HEK293 (cell line): ENCODE results near the gene CACNG6.

Experiments used
- CTCF ChIA-PET: fragments of 350-600 bp; formaldehyde crosslinking; extraction: SDS; loops from one replicate; lab custom pipeline; 2021; ENCODE audit warnings: antibody characterized with exemption; lab: Yijun Ruan, JAX
- POLR2A ChIA-PET: fragments of 300-600 bp; formaldehyde crosslinking; extraction: SDS; loops from one replicate; lab custom pipeline; 2020; ENCODE audit warnings: antibody characterized with exemption, inconsistent platforms; lab: Yijun Ruan, JAX
- H3K27ac ChIP-seq: fragments of 200-500 bp; sonication (Bioruptor generic); 2 replicates; pipeline ENCODE4 v1.5.1; 2014; ENCODE audit warnings: low read depth, low read length, control low read depth, inconsistent platforms; ENCODE audit errors: extremely low read depth
- H3K36me3 ChIP-seq, 2 experiments: fragments of 200-500 bp in 1 of 2; sonication (Bioruptor generic) in 1 of 2; 1 replicate in 1 of 2; 2 replicates in 1 of 2; pipeline ENCODE4 v1.5.1; 2014 to 2017; ENCODE audit warnings: inconsistent platforms in 2 of 2, low read length in 2 of 2; ENCODE audit not compliant: control insufficient read depth in 2 of 2, insufficient read depth in 1 of 2
- H3K4me1 ChIP-seq: fragments of 200-500 bp; sonication (Bioruptor generic); 2 replicates; pipeline ENCODE4 v1.5.1; 2014; ENCODE audit warnings: mild to moderate bottlenecking, low read length, inconsistent platforms; ENCODE audit not compliant: control insufficient read depth, insufficient read depth
- H3K4me3 ChIP-seq: 2 replicates; pipeline ENCODE4 v1.5.1; 2011; ENCODE audit warnings: low read depth, mild to moderate bottlenecking, control low read depth, low read length, moderate library complexity
- H3K9me3 ChIP-seq: fragments of 200-500 bp; sonication (Bioruptor generic); 2 replicates; pipeline ENCODE4 v1.5.1; 2014; ENCODE audit warnings: low read depth, low read length, inconsistent platforms; ENCODE audit not compliant: control insufficient read depth, insufficient read depth
- BCL11B ChIP-seq: fragments of 450-650 bp; formaldehyde crosslinking; IDR thresholded peaks from 2 replicates; pipeline ENCODE4 v1.5.1; 2016; ENCODE audit warnings: low read depth, missing biosample characterization, missing genetic modification characterization
- CTCF ChIP-seq: fragments of 450-650 bp; formaldehyde crosslinking; IDR thresholded peaks from 2 replicates; pipeline ENCODE4 v1.5.1; 2016; ENCODE audit warnings: missing biosample characterization, missing genetic modification characterization
- GLIS2 ChIP-seq: fragments of 450-650 bp; formaldehyde crosslinking; IDR thresholded peaks from 2 replicates; pipeline ENCODE4 v1.5.1; 2016; ENCODE audit warnings: missing biosample characterization, missing genetic modification characterization
- HOXC10 ChIP-seq: sonication (generic); formaldehyde crosslinking; IDR thresholded peaks from 2 replicates; pipeline ENCODE4 v1.8.1; 2023; ENCODE audit warnings: mild to moderate bottlenecking, missing genetic modification reagents
- IKZF3 ChIP-seq: fragments of 450-650 bp; IDR thresholded peaks from 2 replicates; pipeline ENCODE4 v1.5.0; 2018; ENCODE audit warnings: missing biosample characterization, mild to moderate bottlenecking, missing genetic modification characterization, moderate library complexity
- KLF9 ChIP-seq: fragments of 450-650 bp; formaldehyde crosslinking; IDR thresholded peaks from 2 replicates; pipeline ENCODE4 v1.5.1; 2016; ENCODE audit warnings: missing biosample characterization, missing genetic modification characterization, low read depth
- MEIS1 ChIP-seq: sonication (generic); formaldehyde crosslinking; IDR thresholded peaks from 2 replicates; pipeline ENCODE4 v1.8.1; 2022; ENCODE audit warnings: missing genetic modification reagents, mild to moderate bottlenecking, borderline replicate concordance
- ZBTB17 ChIP-seq: fragments of 450-650 bp; formaldehyde crosslinking; IDR thresholded peaks from 2 replicates; pipeline ENCODE4 v1.5.1; 2016; ENCODE audit warnings: missing biosample characterization, missing genetic modification characterization
- ZBTB44 ChIP-seq: fragments of 450-650 bp; IDR thresholded peaks from 2 replicates; pipeline ENCODE4 v1.5.1; 2018; ENCODE audit warnings: missing biosample characterization, mild to moderate bottlenecking, missing genetic modification characterization
- ZBTB7A ChIP-seq: fragments of 450-650 bp; formaldehyde crosslinking; IDR thresholded peaks from 2 replicates; pipeline ENCODE4 v1.5.1; 2016; ENCODE audit warnings: low read depth, missing biosample characterization, missing genetic modification characterization
- ZFP37 ChIP-seq: fragments of 450-650 bp; formaldehyde crosslinking; IDR thresholded peaks from 2 replicates; pipeline ENCODE4 v1.5.1; 2016; ENCODE audit warnings: missing biosample characterization, missing genetic modification characterization
- ZNF121 ChIP-seq: fragments of 450-650 bp; formaldehyde crosslinking; IDR thresholded peaks from 2 replicates; pipeline ENCODE4 v1.5.1; 2016; ENCODE audit warnings: missing biosample characterization, missing genetic modification characterization
- ZNF157 ChIP-seq: fragments of 450-650 bp; formaldehyde crosslinking; IDR thresholded peaks from 2 replicates; pipeline ENCODE4 v1.5.1; 2016; ENCODE audit warnings: missing biosample characterization, missing genetic modification characterization
- ZNF202 ChIP-seq: fragments of 450-650 bp; formaldehyde crosslinking; IDR thresholded peaks from 2 replicates; pipeline ENCODE4 v1.5.1; 2016; ENCODE audit warnings: missing biosample characterization, missing genetic modification characterization, borderline replicate concordance
- ZNF214 ChIP-seq: fragments of 450-650 bp; formaldehyde crosslinking; IDR thresholded peaks from 2 replicates; pipeline ENCODE4 v1.5.1; 2017; ENCODE audit warnings: missing biosample characterization, mild to moderate bottlenecking, missing genetic modification characterization, borderline replicate concordance
- ZNF266 ChIP-seq: fragments of 450-650 bp; formaldehyde crosslinking; IDR thresholded peaks from 2 replicates; pipeline ENCODE4 v1.5.1; 2016; ENCODE audit warnings: missing biosample characterization, missing genetic modification characterization, low read depth
- ZNF335 ChIP-seq: fragments of 450-650 bp; formaldehyde crosslinking; conservative IDR thresholded peaks from 2 replicates; pipeline ENCODE4 v1.5.1; 2016; ENCODE audit warnings: missing biosample characterization, missing genetic modification characterization
- ZNF341 ChIP-seq: fragments of 450-650 bp; formaldehyde crosslinking; IDR thresholded peaks from 2 replicates; pipeline ENCODE4; 2016; ENCODE audit warnings: low read depth, missing biosample characterization, missing genetic modification characterization
- ZNF366 ChIP-seq: fragments of 450-650 bp; formaldehyde crosslinking; conservative IDR thresholded peaks from 2 replicates; pipeline ENCODE4 v1.5.1; 2016; ENCODE audit warnings: missing biosample characterization, missing genetic modification characterization
- ZNF416 ChIP-seq: fragments of 450-650 bp; formaldehyde crosslinking; IDR thresholded peaks from 2 replicates; pipeline ENCODE4 v1.5.1; 2016; ENCODE audit warnings: missing biosample characterization, missing genetic modification characterization
- ZNF621 ChIP-seq: fragments of 450-650 bp; formaldehyde crosslinking; IDR thresholded peaks from 2 replicates; pipeline ENCODE4 v1.5.1; 2017; ENCODE audit warnings: missing biosample characterization, missing genetic modification characterization
- ZNF623 ChIP-seq: fragments of 450-650 bp; formaldehyde crosslinking; IDR thresholded peaks from 2 replicates; pipeline ENCODE4 v1.5.1; 2016; ENCODE audit warnings: missing biosample characterization, missing genetic modification characterization
- ZXDB ChIP-seq: fragments of 450-650 bp; formaldehyde crosslinking; IDR thresholded peaks from 2 replicates; pipeline ENCODE4 v1.5.1; 2016; ENCODE audit warnings: missing biosample characterization, missing genetic modification characterization
- TF ChIP-seq, protein P1 (sequence below): fragments of 450-650 bp; formaldehyde crosslinking; IDR thresholded peaks from 2 replicates; pipeline ENCODE4 v1.5.1; 2016; ENCODE audit warnings: missing biosample characterization, missing genetic modification characterization
- TF ChIP-seq, protein P2 (sequence below): fragments of 450-650 bp; formaldehyde crosslinking; IDR thresholded peaks from 2 replicates; pipeline ENCODE4 v1.5.1; 2016; ENCODE audit warnings: missing biosample characterization, missing genetic modification characterization

The CACNG6 gene

DNA sequence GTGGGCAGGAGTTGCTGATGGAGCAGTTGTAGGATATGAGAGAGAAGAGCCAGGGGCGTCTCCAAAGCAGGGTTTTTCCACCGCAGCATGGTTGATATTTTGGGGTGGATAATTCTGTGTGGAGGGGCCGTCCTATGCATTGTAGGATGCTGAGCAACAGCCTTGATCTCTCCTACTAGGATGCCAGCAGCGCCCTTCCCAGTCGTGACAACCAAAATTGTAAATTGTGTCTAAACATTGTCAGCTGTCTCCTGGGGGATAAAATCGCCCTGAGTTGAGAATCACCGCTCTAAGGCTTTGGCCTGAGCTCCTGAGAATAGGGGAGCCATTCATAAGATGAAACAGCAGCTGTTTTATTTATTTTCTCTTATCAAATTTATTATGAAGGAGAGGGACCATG, 24.5 kb upstream of the CACNG6 start (continued):
- TF ChIP-seq ZNF416 (tag by site-specific recombination) (no peak), MEIS1 (CRISPR knock-in tag) (no peak), ZFP37 (no peak)
- TF ChIP-seq, all 188 proteins: peak for 0

DNA sequence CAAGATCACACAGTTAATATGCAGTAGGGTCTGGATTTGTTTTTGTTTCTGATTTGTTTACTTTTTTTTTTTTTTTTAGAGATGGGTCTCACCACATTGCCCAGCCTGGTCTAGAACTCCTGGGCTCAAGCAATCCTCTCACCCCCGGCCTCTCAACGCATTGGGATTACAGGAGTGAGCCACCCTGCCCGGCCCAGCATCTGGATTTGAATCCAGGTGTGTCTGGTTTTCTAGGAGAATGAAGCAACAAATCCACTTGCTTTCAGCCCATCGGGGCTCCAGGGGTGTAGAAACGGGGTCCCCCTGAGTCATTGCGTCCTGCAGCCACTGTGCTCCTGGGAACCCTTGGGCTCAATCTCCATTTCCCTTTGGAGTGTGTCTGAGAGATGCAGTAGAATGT, 22.1 kb upstream of the CACNG6 start:
- Histone ChIP-seq H3K4me3 (no peak overlapping the region), H3K9me3 (no peaks in the 10 kb centered on the region), H3K36me3 (peaks cover 0 to 19% of the 10 kb centered on the region in 2 experiments; a peak in 1 of 3 replicates), H3K27ac (no peak overlapping the region), H3K4me1 (no peaks in the 10 kb centered on the region)
- POLR2A ChIA-PET: interaction anchor here (1.0 kb wide), 1 partner anchor 9 kb away, joined by 3 read pairs; no protein-coding TSS in a partner anchor
- CTCF ChIA-PET: interaction anchor here (0.5 to 0.6 kb wide), 3 partner anchors 56 to 1198 kb away, joined by 3 to 8 read pairs (median 3); no protein-coding TSS in a partner anchor
- no peak for TF ChIP-seq ZNF157
- no peak for TF ChIP-seq ZBTB44 (tag by site-specific recombination)
- no peak for TF ChIP-seq ZBTB7A (tag by site-specific recombination)
- TF ChIP-seq BCL11B (tag by site-specific recombination): no peak
- TF ChIP-seq, protein P1, sequence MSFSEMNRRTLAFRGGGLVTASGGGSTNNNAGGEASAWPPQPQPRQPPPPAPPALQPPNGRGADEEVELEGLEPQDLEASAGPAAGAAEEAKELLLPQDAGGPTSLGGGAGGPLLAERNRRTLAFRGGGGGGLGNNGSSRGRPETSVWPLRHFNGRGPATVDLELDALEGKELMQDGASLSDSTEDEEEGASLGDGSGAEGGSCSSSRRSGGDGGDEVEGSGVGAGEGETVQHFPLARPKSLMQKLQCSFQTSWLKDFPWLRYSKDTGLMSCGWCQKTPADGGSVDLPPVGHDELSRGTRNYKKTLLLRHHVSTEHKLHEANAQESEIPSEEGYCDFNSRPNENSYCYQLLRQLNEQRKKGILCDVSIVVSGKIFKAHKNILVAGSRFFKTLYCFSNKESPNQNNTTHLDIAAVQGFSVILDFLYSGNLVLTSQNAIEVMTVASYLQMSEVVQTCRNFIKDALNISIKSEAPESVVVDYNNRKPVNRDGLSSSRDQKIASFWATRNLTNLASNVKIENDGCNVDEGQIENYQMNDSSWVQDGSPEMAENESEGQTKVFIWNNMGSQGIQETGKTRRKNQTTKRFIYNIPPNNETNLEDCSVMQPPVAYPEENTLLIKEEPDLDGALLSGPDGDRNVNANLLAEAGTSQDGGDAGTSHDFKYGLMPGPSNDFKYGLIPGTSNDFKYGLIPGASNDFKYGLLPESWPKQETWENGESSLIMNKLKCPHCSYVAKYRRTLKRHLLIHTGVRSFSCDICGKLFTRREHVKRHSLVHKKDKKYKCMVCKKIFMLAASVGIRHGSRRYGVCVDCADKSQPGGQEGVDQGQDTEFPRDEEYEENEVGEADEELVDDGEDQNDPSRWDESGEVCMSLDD (tag by site-specific recombination): no peak
- TF ChIP-seq KLF9 (tag by site-specific recombination): no peak

GRCh38 chr19:53971673-53972072, 19.8 kb upstream of the CACNG6 start:
- peaks cover 0 to 8% of the 10 kb centered on the region in 2 experiments; a peak in 1 of 3 replicates for H3K36me3 ChIP-seq

GRCh38 chr19:53977429-53977990, 13.9 kb upstream of the CACNG6 start:
- H3K9me3 ChIP-seq: no peaks in the 10 kb centered on the region
- H3K4me3 ChIP-seq: no peak overlapping the region; the same call in 1 of the 2 replicates
- H3K4me1 ChIP-seq: peaks cover 18% of the 10 kb centered on the region
- POLR2A ChIA-PET: no interaction called here
- CTCF ChIA-PET: no interaction called here
- H3K27ac ChIP-seq: no peak overlapping the region
- H3K36me3 ChIP-seq: peaks cover 0 to 4% of the 10 kb centered on the region in 2 experiments; a peak in 1 of 3 replicates
- TF ChIP-seq ZNF366 (tag by site-specific recombination) (0 out of 2 replicates have a peak, but pooled peaks have one; percentile 26), ZNF335 (tag by site-specific recombination) (peak; percentile 70), ZNF623 (tag by site-specific recombination) (no peak), CTCF (tag by site-specific recombination) (no peak), HOXC10 (CRISPR knock-in tag) (no peak), IKZF3 (peak; percentile 44; the same call in 1 of the 2 replicates), ZNF202 (tag by site-specific recombination) (no peak), ZNF341 (tag by site-specific recombination) (peak; percentile 58; the same call in 1 of the 2 replicates), ZXDB (tag by site-specific recombination) (peak; percentile 20; the same call in 1 of the 2 replicates), ZBTB17 (tag by site-specific recombination) (peak; percentile 84), ZBTB7A (tag by site-specific recombination) (no peak), ZNF621 (no peak)
- TF ChIP-seq, protein P2, sequence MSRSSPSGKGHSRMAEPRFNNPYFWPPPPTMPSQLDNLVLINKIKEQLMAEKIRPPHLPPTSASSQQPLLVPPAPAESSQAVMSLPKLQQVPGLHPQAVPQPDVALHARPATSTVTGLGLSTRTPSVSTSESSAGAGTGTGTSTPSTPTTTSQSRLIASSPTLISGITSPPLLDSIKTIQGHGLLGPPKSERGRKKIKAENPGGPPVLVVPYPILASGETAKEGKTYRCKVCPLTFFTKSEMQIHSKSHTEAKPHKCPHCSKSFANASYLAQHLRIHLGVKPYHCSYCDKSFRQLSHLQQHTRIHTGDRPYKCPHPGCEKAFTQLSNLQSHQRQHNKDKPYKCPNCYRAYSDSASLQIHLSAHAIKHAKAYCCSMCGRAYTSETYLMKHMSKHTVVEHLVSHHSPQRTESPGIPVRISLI: peak; percentile 91

More at GRCh38 chr19:53971673-53972072, 19.8 kb upstream of the CACNG6 start:
- H3K4me3 ChIP-seq: no peak overlapping the region
- ChIA-PET CTCF (interaction anchor here (0.6 kb wide), 3 partner anchors 47 to 295 kb away, joined by 3 to 4 read pairs (median 3); no protein-coding TSS in a partner anchor), POLR2A (interaction anchor here (1.6 kb wide), 1 partner anchor 9 kb away, joined by 4 read pairs; no protein-coding TSS in a partner anchor)
- H3K9me3 ChIP-seq: no peaks in the 10 kb centered on the region
- H3K27ac ChIP-seq: no peak overlapping the region
- H3K4me1 ChIP-seq: no peaks in the 10 kb centered on the region
- TF ChIP-seq ZXDB (tag by site-specific recombination) (no peak), ZNF121 (no peak), ZNF214 (tag by site-specific recombination) (no peak), GLIS2 (tag by site-specific recombination) (no peak), ZNF266 (tag by site-specific recombination) (no peak)
